Glomerular endothelial cell (primary cell): Measurements from ENCODE around the gene PNPT1. TPM values are rescaled to one million over a fixed set of nuclear protein-coding genes. Genes with fewer than 3 reads are reported as not detected.
"Not testable (repeated sequence)": the region's sequence is repeated elsewhere in the genome, so short reads cannot be mapped to it uniquely, and the experiment has no call there.

Experiments used
- DNase-seq: peaks from one replicate; pipeline ENCODE4 v3.0.0-alpha.2; 2011; ENCODE audit warnings: low read depth, low spot score; ENCODE audit errors: extremely low read depth
- total RNA-seq: library from RNA; depleted of rRNA; stranded (reverse); fragments of >200 nt; gene quantifications from 2 replicates; pipeline ENCODE4 v1.2.3, GENCODE V29; 2015

The PNPT1 gene
- total RNA-seq, 1 donor from 2014 or later = 26.0 TPM

DNA sequence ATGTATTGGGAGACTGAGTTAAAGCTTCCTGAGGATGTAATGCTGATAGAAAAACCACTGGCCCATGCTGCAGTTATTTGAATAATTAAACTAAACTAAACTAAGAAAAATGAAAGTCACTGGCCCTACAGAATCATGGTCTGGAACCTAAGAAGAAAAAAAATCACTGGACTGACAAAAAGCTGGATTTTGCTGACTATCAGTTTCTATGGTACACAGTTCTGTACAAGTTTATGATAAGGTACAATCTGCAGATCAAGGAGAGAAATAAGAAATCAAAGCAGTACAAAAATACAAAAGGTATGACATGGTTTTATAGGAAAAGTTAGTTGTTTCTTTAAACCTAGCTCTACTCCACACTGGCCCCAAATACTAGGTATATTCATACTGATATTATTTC is 91.8 kb downstream of the PNPT1 start:
- no peak for DNase-seq

GRCh38 chr2:55598056-55598795 is 95.4 kb downstream of the PNPT1 start:
- no peak for DNase-seq

- DNase-seq = not testable (repeated sequence)
Observed at GRCh38 chr2:55596795-55597194, 96.8 kb downstream of the PNPT1 start.

- DNase-seq = no peak
Observed at GRCh38 chr2:55595536-55595935, 98.1 kb downstream of the PNPT1 start.

- DNase-seq = no peak
Observed at GRCh38 chr2:55592130-55592529, 101.5 kb downstream of the PNPT1 start.

DNA sequence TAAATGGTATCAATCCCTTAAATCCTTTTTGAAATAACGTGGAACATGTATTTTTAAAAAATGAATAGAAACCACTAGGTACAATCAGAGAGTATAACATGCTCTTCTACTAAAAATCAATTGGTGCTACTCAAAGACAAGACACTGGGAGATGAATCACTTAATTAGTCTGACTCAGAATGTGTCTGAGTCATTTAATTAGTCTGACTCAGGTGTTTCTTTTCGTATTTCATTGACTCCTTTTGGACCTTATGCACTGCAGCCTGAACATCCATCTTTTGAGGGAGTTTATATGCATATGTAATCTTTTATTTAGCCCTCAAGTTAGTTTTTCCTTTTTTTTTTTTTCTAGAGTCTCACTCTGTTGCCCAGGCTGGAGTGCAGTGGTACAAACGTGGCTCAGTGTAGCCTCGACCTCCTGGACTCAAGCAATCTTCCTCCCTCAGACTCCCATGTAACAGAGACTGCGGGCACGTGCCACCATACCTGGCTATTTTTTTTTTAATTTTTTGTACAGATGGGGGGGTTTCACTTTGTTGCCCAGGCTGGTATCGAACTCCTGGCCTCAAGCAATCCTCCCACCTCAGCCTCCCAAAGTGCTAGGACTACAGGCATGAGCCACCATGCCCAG is 102.7 kb downstream of the PNPT1 start:
- DNase-seq = no peak

- peak; percentile 22 for DNase-seq
Observed at GRCh38 chr2:55585451-55586080, 108.1 kb downstream of the PNPT1 start.

Other genes starting within 250 kb of the PNPT1 start
- gene CFAP36, start 174.1 kb downstream of the PNPT1 start, total RNA-seq = 10.9 and 20.7 TPM in 2 replicates
- 30.6 and 40.8 TPM in 2 replicates for gene PPP4R3B, start 76.2 kb downstream of the PNPT1 start, total RNA-seq
- gene EFEMP1, start 229.9 kb upstream of the PNPT1 start, total RNA-seq = 1,158 and 1,797 TPM in 2 replicates